GM23338 (cell line): ENCODE data around the gene GCNT2. TPM values are rescaled to one million over a fixed set of nuclear protein-coding genes. Genes with fewer than 3 reads are reported as not detected.

Experiments used
- ATAC-seq: fragments of 200-7000 bp; cut with Tn5 transposase; 3 replicates; pipeline ENCODE4 v1.9.1; 2020
- DNase-seq: peaks from one replicate; pipeline ENCODE4 v3.0.0-alpha.2; 2015; ENCODE audit warnings: low spot score
- H2AFZ ChIP-seq: fragments of 200-600 bp; sonication (generic); 2 replicates; pipeline ENCODE4 v1.8.0; 2016; ENCODE audit warnings: antibody characterized with exemption, mild to moderate bottlenecking, moderate library complexity
- H3F3A ChIP-seq: fragments of 200-600 bp; sonication (generic); replicated peaks from 2 replicates; pipeline ENCODE4 v1.8.0; 2017; ENCODE audit warnings: antibody characterized with exemption, mixed run types, low read depth
- H3K27ac ChIP-seq: fragments of 200-600 bp; sonication (generic); 2 replicates; pipeline ENCODE4 v1.6.1; 2016; ENCODE audit warnings: low read depth
- H3K27me3 ChIP-seq: fragments of 200-600 bp; sonication (generic); 2 replicates; pipeline ENCODE4 v1.8.0; 2016; ENCODE audit warnings: mild to moderate bottlenecking, mixed run types, moderate library complexity; ENCODE audit not compliant: insufficient read depth
- H3K36me3 ChIP-seq: fragments of 200-600 bp; sonication (generic); 2 replicates; pipeline ENCODE4 v1.8.0; 2016; ENCODE audit warnings: mild to moderate bottlenecking; ENCODE audit not compliant: insufficient read depth
- H3K4me1 ChIP-seq: fragments of 200-600 bp; sonication (generic); 2 replicates; pipeline ENCODE4 v1.8.0; 2016; ENCODE audit warnings: mild to moderate bottlenecking, moderate library complexity; ENCODE audit not compliant: insufficient read depth
- H3K4me2 ChIP-seq: fragments of 200-600 bp; sonication (generic); 2 replicates; pipeline ENCODE4 v1.7.1; 2017; ENCODE audit warnings: mixed run types
- H3K4me3 ChIP-seq: fragments of 200-600 bp; sonication (generic); 2 replicates; pipeline ENCODE4 v1.6.1; 2016; ENCODE audit warnings: mixed run types
- H3K79me2 ChIP-seq: fragments of 200-600 bp; sonication (generic); replicated peaks from 2 replicates; pipeline ENCODE4 v1.8.0; 2017; ENCODE audit warnings: mild to moderate bottlenecking; ENCODE audit not compliant: insufficient read depth
- H3K9me2 ChIP-seq: fragments of 200-600 bp; sonication (generic); 2 replicates; pipeline ENCODE4 v1.8.0; 2017; ENCODE audit not compliant: insufficient read depth
- H4K20me1 ChIP-seq: fragments of 200-600 bp; sonication (generic); replicated peaks from 2 replicates; pipeline ENCODE4 v1.8.0; 2017; ENCODE audit warnings: mild to moderate bottlenecking; ENCODE audit not compliant: insufficient read depth
- H3K27ac Mint-ChIP-seq: 2 replicates; pipeline ENCODE4 v1.8.0; 2020; ENCODE audit warnings: inconsistent platforms, mild to moderate bottlenecking, moderate library complexity, mixed read lengths
- H3K27me3 Mint-ChIP-seq: 3 replicates; pipeline ENCODE4 v1.8.0; 2022; ENCODE audit warnings: low read depth, mild to moderate bottlenecking, moderate library complexity, mixed read lengths, inconsistent platforms; ENCODE audit not compliant: insufficient read depth, poor library complexity
- H3K36me3 Mint-ChIP-seq: 3 replicates; pipeline ENCODE4 v1.8.0; 2021; ENCODE audit warnings: low read depth, mild to moderate bottlenecking, inconsistent platforms, moderate library complexity, mixed read lengths
- H3K4me1 Mint-ChIP-seq: 3 replicates; pipeline ENCODE4 v1.8.0; 2020; ENCODE audit warnings: mild to moderate bottlenecking, inconsistent platforms, mixed read lengths
- H3K4me3 Mint-ChIP-seq: 3 replicates; pipeline ENCODE4 v1.8.0; 2021; ENCODE audit warnings: moderate library complexity, mild to moderate bottlenecking, inconsistent platforms, mixed read lengths
- H3K9me3 Mint-ChIP-seq: 3 replicates; pipeline ENCODE4 v1.8.0; 2020; ENCODE audit warnings: moderate library complexity, mild to moderate bottlenecking, inconsistent platforms, mixed read lengths
- CTCF ChIP-seq, 2 experiments: fragments of 200-600 bp in 1 of 2; sonication (generic) in 1 of 2; conservative IDR thresholded peaks; 2 replicates each; pipeline versions ENCODE4 v1.5.1 to v1.6.1; 2016 to 2017; ENCODE audit warnings: antibody characterized with exemption in 2 of 2, low read depth in 2 of 2, mild to moderate bottlenecking in 2 of 2, moderate library complexity in 1 of 2
- EZH2 ChIP-seq: fragments of 200-600 bp; sonication (generic); IDR thresholded peaks from one replicate; pipeline ENCODE4 v1.8.0; 2017; ENCODE audit warnings: antibody characterized with exemption, mild to moderate bottlenecking, low read depth; ENCODE audit not compliant: unreplicated experiment
- EZH2phosphoT487 ChIP-seq: fragments of 200-600 bp; sonication (generic); IDR thresholded peaks from one replicate; pipeline ENCODE4 v1.8.1; 2018; ENCODE audit warnings: antibody characterized with exemption; ENCODE audit not compliant: unreplicated experiment
- JUNB ChIP-seq: IDR thresholded peaks from one replicate; pipeline ENCODE4 v1.6.1; 2016; ENCODE audit warnings: antibody characterized with exemption; ENCODE audit not compliant: unreplicated experiment
- NANOG ChIP-seq: IDR thresholded peaks from 2 replicates; pipeline ENCODE4 v1.6.1; 2016; ENCODE audit warnings: antibody characterized with exemption, borderline replicate concordance
- POLR2AphosphoS5 ChIP-seq: IDR thresholded peaks from 2 replicates; pipeline ENCODE4 v1.6.1; 2016; ENCODE audit warnings: antibody characterized with exemption, low read depth
- REST ChIP-seq: IDR thresholded peaks from one replicate; pipeline ENCODE4 v1.6.1; 2018; ENCODE audit warnings: antibody characterized with exemption; ENCODE audit not compliant: unreplicated experiment
- ZNF462 ChIP-seq: fragments of 250-450 bp; sonication (Bioruptor Pico); IDR thresholded peaks from 2 replicates; pipeline ENCODE4 v1.5.0; 2020; ENCODE audit warnings: mild to moderate bottlenecking, moderate library complexity
- polyA plus RNA-seq: library from polyadenylated mRNA; unstranded; fragments of >200 nt; fragmentation: Nextera tagmentation; extraction: Ambion mirVana; gene quantifications from 2 replicates; pipeline ENCODE4 v1.2.1, GENCODE V29; 2016
- total RNA-seq: library from RNA; depleted of rRNA; stranded (reverse); fragments of >200 nt; shearing (Covaris generic); gene quantifications from 2 replicates; pipeline ENCODE4 v1.2.3, GENCODE V29; 2014

The GCNT2 gene
- total and polyA plus RNA-seq, 2 experiments from 2014 or later: 28.3 to 137 TPM

- TF ChIP-seq ZNF462 (CRISPR knock-in tag): no peak
- TF ChIP-seq EZH2phosphoT487: no peak
- TF ChIP-seq POLR2AphosphoS5: no peak
Observed at GRCh38 chr6:10658910-10659698, 138.0 kb downstream of the GCNT2 start (continued).

GRCh38 chr6:10659699-10660348 lies 138.7 kb downstream of the GCNT2 start:
- Histone ChIP-seq H2AFZ (peak overlapping the region; percentile 61), H3K4me1 (no peaks in the 10 kb centered on the region), H3F3A (0 out of 2 replicates have a peak, but pooled peaks cover 3% of the 10 kb centered on the region), H3K9me2 (0 out of 2 replicates have a peak, but pooled peaks cover 16% of the 10 kb centered on the region), H3K36me3 (no peaks in the 10 kb centered on the region), H3K79me2 (no peaks in the 10 kb centered on the region), H3K4me2 (peak overlapping the region; percentile 84), H3K27ac (no peak overlapping the region), H3K4me3 (peak overlapping the region; percentile 73), H3K27me3 (peaks cover 13% of the 10 kb centered on the region), H4K20me1 (no peaks in the 10 kb centered on the region)
- H3K36me3 Mint-ChIP-seq: no peaks in the 10 kb centered on the region
- H3K9me3 Mint-ChIP-seq: peaks cover 11% of the 10 kb centered on the region; the same call in 2 of the 3 replicates
- H3K27ac Mint-ChIP-seq: no peak overlapping the region
- peaks cover 3% of the 10 kb centered on the region; the same call in 2 of the 3 replicates for H3K4me1 Mint-ChIP-seq
- peak overlapping the region; percentile 57; the same call in 2 of the 3 replicates for H3K4me3 Mint-ChIP-seq
- peaks cover 9% of the 10 kb centered on the region for H3K27me3 Mint-ChIP-seq
- peak; percentile 91 for ATAC-seq
- DNase-seq: peak; percentile 69
- TF ChIP-seq NANOG (no peak), REST (no peak), EZH2phosphoT487 (no peak), EZH2 (no peak), CTCF (conservative IDR thresholded peaks at IDR 0.05; ENCODE audit: low read depth in 2 of 2) (no peak), POLR2AphosphoS5 (no peak), JUNB (no peak)
